SU-DHL-6 (cell line): ENCODE results near the gene RASGRP2.

Experiments
- H2AFZ ChIP-seq: fragments of 200-600 bp; sonication (generic); 2 replicates; pipeline ENCODE4 v1.6.1; 2014; ENCODE audit warnings: low read depth, mild to moderate bottlenecking, moderate library complexity, mixed read lengths, antibody characterized with exemption, low read length; ENCODE audit not compliant: severe bottlenecking
- H3F3A ChIP-seq: fragments of 200-600 bp; shearing (Covaris generic); 2 replicates; pipeline ENCODE4 v1.6.0; 2016; ENCODE audit warnings: antibody characterized with exemption, mild to moderate bottlenecking; ENCODE audit not compliant: insufficient read depth
- H3K27ac ChIP-seq: fragments of 200-600 bp; sonication (generic); 2 replicates; pipeline ENCODE4 v1.5.1; 2016; ENCODE audit warnings: low read depth, mild to moderate bottlenecking, low read length, moderate library complexity, mixed read lengths
- H3K27me3 ChIP-seq: fragments of 200-600 bp; sonication (generic), shearing (Covaris generic); 2 replicates; pipeline ENCODE4 v1.6.0; 2014; ENCODE audit warnings: mild to moderate bottlenecking, low read length
- H3K36me3 ChIP-seq: fragments of 200-600 bp; sonication (generic); 2 replicates; pipeline ENCODE4 v1.6.1; 2014; ENCODE audit warnings: mild to moderate bottlenecking, low read length, mixed read lengths
- H3K4me2 ChIP-seq: fragments of 300-600, 200-600 bp; shearing (Covaris generic), sonication (generic); 2 replicates; pipeline ENCODE4 v1.6.0; 2014; ENCODE audit warnings: low read length, low read depth, mild to moderate bottlenecking; ENCODE audit not compliant: poor library complexity, severe bottlenecking
- H3K4me3 ChIP-seq: fragments of 200-600 bp; sonication (generic); 2 replicates; pipeline ENCODE4 v1.5.1; 2014; ENCODE audit warnings: antibody characterized with exemption, low read length, mild to moderate bottlenecking, mixed read lengths; ENCODE audit not compliant: insufficient read depth, poor library complexity, severe bottlenecking
- H3K79me2 ChIP-seq: fragments of 200-600 bp; sonication (generic); 2 replicates; pipeline ENCODE4 v1.6.1; 2014; ENCODE audit warnings: mild to moderate bottlenecking, low read length, moderate library complexity; ENCODE audit not compliant: insufficient read depth
- H3K9ac ChIP-seq: fragments of 200-600 bp; sonication (generic); 2 replicates; pipeline ENCODE4 v1.7.0; 2014; ENCODE audit warnings: mild to moderate bottlenecking, low read length
- H3K9me2 ChIP-seq: fragments of 200-600 bp; sonication (generic); replicated peaks from 2 replicates; pipeline ENCODE4 v1.6.1; 2014; ENCODE audit warnings: low read length; ENCODE audit not compliant: insufficient read depth
- H3K9me3 ChIP-seq: fragments of 200-600 bp; sonication (generic); 2 replicates; pipeline ENCODE4 v1.6.1; 2014; ENCODE audit warnings: low read length, mixed read lengths; ENCODE audit not compliant: insufficient read depth
- H4K20me1 ChIP-seq: fragments of 200-600 bp; sonication (generic); 2 replicates; pipeline ENCODE4 v1.6.1; 2014; ENCODE audit warnings: low read depth, mild to moderate bottlenecking, antibody characterized with exemption, low read length, moderate library complexity, mixed read lengths
- EZH2phosphoT487 ChIP-seq: fragments of 200-600 bp; sonication (generic), shearing (Covaris generic); conservative IDR thresholded peaks from 2 replicates; pipeline ENCODE4 v1.6.1; 2018; ENCODE audit warnings: mild to moderate bottlenecking, antibody characterized with exemption, low read length, moderate library complexity, mixed read lengths
- TF ChIP-seq, protein P1 (sequence below): fragments of 200-600 bp; sonication (generic); IDR thresholded peaks from one replicate; pipeline ENCODE4 v1.5.1; 2017; ENCODE audit warnings: antibody characterized with exemption, mild to moderate bottlenecking, low read length, moderate library complexity; ENCODE audit not compliant: insufficient read depth, poor library complexity, severe bottlenecking

Gene RASGRP2

DNA sequence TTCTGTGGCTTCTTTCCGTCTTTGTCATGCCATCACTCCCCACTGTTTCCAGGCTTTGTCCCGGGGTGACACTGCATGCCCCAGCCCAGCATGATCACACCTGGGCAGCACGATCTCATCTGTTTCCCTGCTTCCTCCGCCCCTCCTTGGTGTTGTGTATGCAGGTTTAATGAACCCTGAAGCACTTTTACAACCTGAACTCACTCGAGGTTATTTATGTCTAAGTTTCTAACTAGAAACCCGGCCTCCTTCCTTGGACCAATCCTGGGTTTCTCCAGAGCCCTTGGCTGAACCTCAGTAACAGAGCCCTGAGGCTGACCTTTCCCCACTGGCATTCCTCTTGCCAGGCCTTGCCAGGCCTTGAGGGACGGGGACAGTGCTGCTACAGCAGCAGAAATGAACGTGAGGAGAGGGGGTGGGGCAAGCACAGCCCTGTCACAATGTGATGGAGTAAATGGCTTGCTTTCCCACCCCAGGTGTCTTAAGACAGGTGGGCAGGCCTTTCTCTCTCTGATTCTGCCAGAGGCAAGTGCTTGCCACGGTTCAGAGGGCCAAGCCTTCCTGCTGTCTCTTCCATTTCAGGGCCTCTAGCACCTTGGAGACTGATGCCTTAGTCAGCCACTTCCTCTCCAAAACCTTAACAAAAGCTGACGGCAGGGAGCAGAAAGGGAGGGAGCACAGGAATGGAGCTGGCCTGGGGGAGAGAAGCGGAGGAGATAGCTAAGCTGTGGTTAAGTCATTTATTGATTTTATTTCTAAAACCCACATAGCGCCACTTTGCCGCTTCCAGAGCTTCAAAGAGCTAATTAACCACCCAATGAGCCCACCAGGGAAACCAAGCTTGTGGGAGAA lies 19.0 kb upstream of the RASGRP2 start:
- H3K27me3 ChIP-seq = no peaks in the 10 kb centered on the region
- no peaks in the 10 kb centered on the region for H3K79me2 ChIP-seq
- no peak for TF ChIP-seq EZH2phosphoT487
- TF ChIP-seq, protein P1, sequence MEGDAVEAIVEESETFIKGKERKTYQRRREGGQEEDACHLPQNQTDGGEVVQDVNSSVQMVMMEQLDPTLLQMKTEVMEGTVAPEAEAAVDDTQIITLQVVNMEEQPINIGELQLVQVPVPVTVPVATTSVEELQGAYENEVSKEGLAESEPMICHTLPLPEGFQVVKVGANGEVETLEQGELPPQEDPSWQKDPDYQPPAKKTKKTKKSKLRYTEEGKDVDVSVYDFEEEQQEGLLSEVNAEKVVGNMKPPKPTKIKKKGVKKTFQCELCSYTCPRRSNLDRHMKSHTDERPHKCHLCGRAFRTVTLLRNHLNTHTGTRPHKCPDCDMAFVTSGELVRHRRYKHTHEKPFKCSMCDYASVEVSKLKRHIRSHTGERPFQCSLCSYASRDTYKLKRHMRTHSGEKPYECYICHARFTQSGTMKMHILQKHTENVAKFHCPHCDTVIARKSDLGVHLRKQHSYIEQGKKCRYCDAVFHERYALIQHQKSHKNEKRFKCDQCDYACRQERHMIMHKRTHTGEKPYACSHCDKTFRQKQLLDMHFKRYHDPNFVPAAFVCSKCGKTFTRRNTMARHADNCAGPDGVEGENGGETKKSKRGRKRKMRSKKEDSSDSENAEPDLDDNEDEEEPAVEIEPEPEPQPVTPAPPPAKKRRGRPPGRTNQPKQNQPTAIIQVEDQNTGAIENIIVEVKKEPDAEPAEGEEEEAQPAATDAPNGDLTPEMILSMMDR = no peak
- H3K9me2 ChIP-seq = no peaks in the 10 kb centered on the region
- H4K20me1 ChIP-seq = peaks cover 7% of the 10 kb centered on the region; the same call in 1 of the 2 replicates
- H3K4me2 ChIP-seq = no peak overlapping the region
- peaks cover 14% of the 10 kb centered on the region; the same call in 1 of the 2 replicates for H3K36me3 ChIP-seq
- peaks cover 44% of the 10 kb centered on the region for H3F3A ChIP-seq
- peak overlapping the region; percentile 24 for H3K27ac ChIP-seq
- no peak overlapping the region for H3K4me3 ChIP-seq
- H3K9ac ChIP-seq = no peak overlapping the region
- no peak overlapping the region for H2AFZ ChIP-seq
- H3K9me3 ChIP-seq = no peaks in the 10 kb centered on the region

DNA sequence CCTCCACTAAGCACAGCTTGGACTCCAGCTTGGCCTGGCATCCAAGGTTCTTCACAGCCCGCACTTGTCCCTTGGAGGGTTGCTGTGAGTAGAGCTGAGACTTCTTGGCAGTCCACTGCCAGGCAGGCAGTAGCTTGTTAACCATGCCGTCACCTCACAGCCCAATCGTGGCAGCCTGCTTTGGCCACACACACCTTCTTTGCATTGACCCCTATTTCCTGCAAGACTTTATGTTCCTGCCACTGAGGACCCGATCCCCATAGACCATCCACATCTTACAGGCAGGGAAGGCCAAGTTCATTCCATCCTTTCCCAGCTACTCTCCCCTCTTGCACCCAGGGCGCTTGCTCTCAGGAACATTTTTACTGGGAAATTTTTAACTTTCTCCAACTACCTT lies 18.3 kb upstream of the RASGRP2 start:
- Histone ChIP-seq H3F3A (peaks cover 43% of the 10 kb centered on the region), H3K27ac (peak overlapping the region; percentile 24; the same call in 1 of the 2 replicates), H3K27me3 (no peaks in the 10 kb centered on the region), H3K4me2 (no peak overlapping the region), H3K4me3 (no peak overlapping the region), H2AFZ (no peak overlapping the region), H3K79me2 (no peaks in the 10 kb centered on the region), H3K9ac (no peak overlapping the region), H4K20me1 (peaks cover 5% of the 10 kb centered on the region; the same call in 1 of the 2 replicates), H3K9me2 (no peaks in the 10 kb centered on the region), H3K9me3 (no peaks in the 10 kb centered on the region), H3K36me3 (peaks cover 10% of the 10 kb centered on the region; the same call in 1 of the 2 replicates)
- TF ChIP-seq, protein P1 = no peak
- TF ChIP-seq EZH2phosphoT487 = no peak

DNA sequence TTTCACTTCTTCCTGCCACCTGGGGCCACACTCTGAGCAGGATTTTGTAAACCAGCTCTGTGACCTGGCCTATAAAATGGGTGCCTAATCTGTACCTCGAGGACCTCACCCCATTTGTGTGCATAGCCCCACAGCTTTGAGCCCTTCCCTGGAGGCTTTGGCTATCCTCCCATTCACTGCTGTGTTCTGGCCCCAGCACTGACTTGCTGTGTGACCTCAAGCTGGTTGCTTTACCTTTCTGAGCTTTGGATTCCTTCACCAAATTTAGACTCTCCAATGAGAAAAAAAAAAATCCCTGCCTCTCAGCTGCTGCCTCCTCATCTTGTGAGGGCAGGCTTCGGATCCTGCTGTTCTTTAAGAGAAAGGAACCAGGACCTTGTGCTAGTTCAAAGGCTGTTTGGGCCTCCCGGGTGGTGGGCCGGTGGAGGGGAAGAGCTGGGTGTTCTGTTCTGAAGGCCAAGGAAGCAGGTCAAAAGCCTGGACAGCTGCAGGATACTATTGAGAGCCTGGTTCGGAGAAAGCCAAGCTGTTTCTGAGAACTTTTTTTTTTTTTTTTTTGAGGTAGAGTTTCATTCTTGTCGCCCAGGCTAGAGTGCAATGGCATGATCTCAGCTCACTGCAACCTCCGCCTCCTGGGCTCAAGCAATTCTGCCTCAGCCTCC lies 16.9 kb upstream of the RASGRP2 start:
- no peak overlapping the region for H2AFZ ChIP-seq
- H3K9me2 ChIP-seq = no peaks in the 10 kb centered on the region
- H3K36me3 ChIP-seq = peaks cover 7% of the 10 kb centered on the region; the same call in 1 of the 2 replicates
- no peaks in the 10 kb centered on the region for H3K79me2 ChIP-seq
- no peak overlapping the region for H3K4me3 ChIP-seq
- H3K27ac ChIP-seq = no peak overlapping the region
- H4K20me1 ChIP-seq = no peaks in the 10 kb centered on the region; the same call in 1 of the 2 replicates
- no peaks in the 10 kb centered on the region for H3K27me3 ChIP-seq
- H3K9ac ChIP-seq = no peak overlapping the region
- H3K9me3 ChIP-seq = no peaks in the 10 kb centered on the region
- H3K4me2 ChIP-seq = no peak overlapping the region
- peaks cover 43% of the 10 kb centered on the region for H3F3A ChIP-seq
- no peak for TF ChIP-seq EZH2phosphoT487
- TF ChIP-seq, protein P1 = no peak
